Neural crest cell (in vitro differentiated cells): ENCODE measurements around the gene ELMO1. TPM values are rescaled to one million over a fixed set of nuclear protein-coding genes. Genes with fewer than 3 reads are reported as not detected.

Experiments used
- DNase-seq: peaks from one replicate; pipeline ENCODE4 v3.0.0; 2021; ENCODE audit warnings: low read depth, mixed read lengths, low spot score
- H3K27ac Mint-ChIP-seq: one replicate; pipeline ENCODE4 v1.8.0; 2021; ENCODE audit warnings: mild to moderate bottlenecking, mixed read lengths; ENCODE audit not compliant: unreplicated experiment
- H3K27me3 Mint-ChIP-seq: 2 replicates; pipeline ENCODE4 v1.8.0; 2021; ENCODE audit warnings: low read depth, mild to moderate bottlenecking, mixed read lengths
- H3K36me3 Mint-ChIP-seq: 2 replicates; pipeline ENCODE4 v1.8.0; 2021; ENCODE audit warnings: low read depth, mild to moderate bottlenecking, mixed read lengths
- H3K4me1 Mint-ChIP-seq: 2 replicates; pipeline ENCODE4 v1.8.0; 2021; ENCODE audit warnings: mixed read lengths
- H3K4me3 Mint-ChIP-seq: one replicate; pipeline ENCODE4 v1.8.0; 2021; ENCODE audit warnings: mild to moderate bottlenecking, mixed read lengths
- H3K9me3 Mint-ChIP-seq: 2 replicates; pipeline ENCODE4 v1.8.0; 2021; ENCODE audit warnings: mixed read lengths
- CTCF ChIP-seq: fragments of 200-600 bp; sonication (generic); conservative IDR thresholded peaks from 2 replicates; pipeline ENCODE4 v1.5.0; 2021; ENCODE audit warnings: antibody characterized with exemption, mild to moderate bottlenecking
- total RNA-seq: library from RNA; stranded (reverse); gene quantifications from 2 replicates; pipeline ENCODE4 v1.2.1, GENCODE V29; 2021

ELMO1 gene
- total RNA-seq, 1 donor from 2014 or later, result 7.4 TPM

- H3K9me3 Mint-ChIP-seq, result peaks cover 4% of the 10 kb centered on the region
- H3K27me3 Mint-ChIP-seq, result no peaks in the 10 kb centered on the region
- no peak for TF ChIP-seq CTCF
- no peak overlapping the region for H3K27ac Mint-ChIP-seq
- DNase-seq, result no peak
- no peak overlapping the region for H3K4me3 Mint-ChIP-seq
- no peaks in the 10 kb centered on the region for H3K36me3 Mint-ChIP-seq
- no peaks in the 10 kb centered on the region for H3K4me1 Mint-ChIP-seq
Observed at GRCh38 chr7:36920433-36920832, 528.2 kb downstream of the ELMO1 start.

- H3K4me3 Mint-ChIP-seq, result no peak overlapping the region
- DNase-seq, result no peak
- TF ChIP-seq CTCF, result no peak
- no peak overlapping the region for H3K27ac Mint-ChIP-seq
- H3K9me3 Mint-ChIP-seq, result peaks cover 4% of the 10 kb centered on the region
- no peaks in the 10 kb centered on the region for H3K4me1 Mint-ChIP-seq
- no peaks in the 10 kb centered on the region for H3K36me3 Mint-ChIP-seq
- no peaks in the 10 kb centered on the region for H3K27me3 Mint-ChIP-seq
Observed at GRCh38 chr7:36919738-36920137, 528.9 kb downstream of the ELMO1 start.

- H3K9me3 Mint-ChIP-seq, result peaks cover 4% of the 10 kb centered on the region
- H3K4me3 Mint-ChIP-seq, result no peak overlapping the region
- no peaks in the 10 kb centered on the region for H3K36me3 Mint-ChIP-seq
- no peak for DNase-seq
- H3K27me3 Mint-ChIP-seq, result no peaks in the 10 kb centered on the region
- no peaks in the 10 kb centered on the region for H3K4me1 Mint-ChIP-seq
- no peak for TF ChIP-seq CTCF
- H3K27ac Mint-ChIP-seq, result no peak overlapping the region
Observed at GRCh38 chr7:36918591-36918990, 530.1 kb downstream of the ELMO1 start.

- no peak for DNase-seq
- H3K9me3 Mint-ChIP-seq, result peaks cover 4% of the 10 kb centered on the region
- H3K4me1 Mint-ChIP-seq, result no peaks in the 10 kb centered on the region
- TF ChIP-seq CTCF, result no peak
- H3K4me3 Mint-ChIP-seq, result no peak overlapping the region
- H3K36me3 Mint-ChIP-seq, result no peaks in the 10 kb centered on the region
- H3K27ac Mint-ChIP-seq, result no peak overlapping the region
- H3K27me3 Mint-ChIP-seq, result no peaks in the 10 kb centered on the region
Observed at GRCh38 chr7:36916619-36917018, 532.0 kb downstream of the ELMO1 start.

- Mint-ChIP-seq H3K4me3 (no peak overlapping the region), H3K27me3 (no peaks in the 10 kb centered on the region), H3K9me3 (peaks cover 4% of the 10 kb centered on the region), H3K27ac (no peak overlapping the region), H3K4me1 (no peaks in the 10 kb centered on the region), H3K36me3 (no peaks in the 10 kb centered on the region)
- TF ChIP-seq CTCF, result no peak
- DNase-seq, result no peak
Observed at GRCh38 chr7:36916116-36916515, 532.5 kb downstream of the ELMO1 start.

GRCh38 chr7:36911788-36912187, 536.9 kb downstream of the ELMO1 start:
- no peaks in the 10 kb centered on the region for H3K36me3 Mint-ChIP-seq
- H3K27me3 Mint-ChIP-seq, result no peaks in the 10 kb centered on the region
- no peaks in the 10 kb centered on the region for H3K9me3 Mint-ChIP-seq
- H3K4me3 Mint-ChIP-seq, result no peak overlapping the region
- H3K27ac Mint-ChIP-seq, result no peak overlapping the region
- TF ChIP-seq CTCF, result no peak
- DNase-seq, result no peak
- no peaks in the 10 kb centered on the region for H3K4me1 Mint-ChIP-seq
